Ectodermal cell (in vitro differentiated cells): ENCODE results near the gene KIFC3.

Experiments used
- H3K27ac ChIP-seq: 2 replicates; pipeline ENCODE4 v1.7.0; 2013; ENCODE audit warnings: mild to moderate bottlenecking, low read depth, low read length; ENCODE audit not compliant: insufficient read depth, poor library complexity, severe bottlenecking
- H3K27me3 ChIP-seq: 2 replicates; pipeline ENCODE4 v1.7.0; 2013; ENCODE audit warnings: mild to moderate bottlenecking, low read length; ENCODE audit not compliant: insufficient read depth, control insufficient read depth, poor library complexity, severe bottlenecking
- H3K36me3 ChIP-seq: one replicate; pipeline ENCODE4 v1.7.0; 2013; ENCODE audit warnings: low read length; ENCODE audit not compliant: control insufficient read depth, insufficient read depth
- H3K4me1 ChIP-seq: one replicate; pipeline ENCODE4 v1.7.0; 2013; ENCODE audit warnings: low read length; ENCODE audit not compliant: control insufficient read depth, insufficient read depth
- H3K4me3 ChIP-seq: 2 replicates; pipeline ENCODE4 v1.7.0; 2013; ENCODE audit warnings: low read depth, low read length, control low read depth; ENCODE audit not compliant: insufficient read depth
- H3K9me3 ChIP-seq: 2 replicates; pipeline ENCODE4 v1.7.0; 2013; ENCODE audit warnings: mild to moderate bottlenecking, low read length, moderate library complexity; ENCODE audit not compliant: control insufficient read depth
- WGBS, 2 experiments: methylation state at CpG; one replicate each; pipeline ENCODE4 v1.1.7; 2013; ENCODE audit warnings: missing lambda C conversion rate in 2 of 2; 5-methylcytosine and 5-hydroxymethylcytosine counted together

The KIFC3 gene

DNA sequence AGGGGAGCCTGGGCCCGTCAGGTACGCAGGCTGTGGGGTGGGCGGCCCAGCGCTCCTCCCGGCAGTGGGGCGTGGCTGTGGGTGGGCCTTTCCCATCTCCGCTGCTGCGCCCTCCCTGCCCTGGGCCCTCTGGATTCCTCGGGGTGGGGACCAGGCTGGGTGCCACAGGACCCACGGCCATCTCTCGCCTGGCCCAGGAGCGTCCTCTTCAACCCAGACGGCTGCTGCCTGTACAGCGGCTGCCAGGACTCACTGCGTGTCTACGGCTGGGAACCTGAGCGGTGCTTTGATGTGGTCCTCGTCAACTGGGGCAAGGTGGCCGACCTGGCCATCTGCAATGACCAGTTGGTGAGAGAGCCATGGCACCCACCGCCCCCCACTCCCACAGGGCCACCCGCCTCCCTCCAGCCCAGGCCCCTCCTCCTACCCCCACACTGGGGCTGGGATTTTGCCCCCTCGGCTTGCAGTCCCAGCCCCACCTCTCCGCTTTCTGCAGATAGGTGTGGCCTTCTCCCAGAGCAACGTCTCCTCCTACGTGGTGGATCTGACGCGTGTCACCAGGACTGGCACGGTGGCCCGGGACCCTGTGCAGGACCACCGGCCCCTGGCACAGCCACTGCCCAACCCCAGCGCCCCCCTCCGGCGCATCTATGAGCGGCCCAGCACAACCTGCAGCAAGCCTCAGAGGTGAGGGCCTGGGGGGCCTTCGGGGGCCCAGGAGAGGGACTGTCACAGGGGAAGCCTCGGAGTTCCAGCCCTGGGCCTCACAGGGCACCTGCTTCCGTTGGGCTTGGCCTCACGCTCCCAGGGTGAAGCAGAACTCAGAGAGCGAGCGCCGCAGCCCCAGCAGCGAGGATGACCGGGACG, 49.5 kb downstream of the KIFC3 start:
- no peaks in the 10 kb centered on the region for H3K36me3 ChIP-seq
- peaks cover 2% of the 10 kb centered on the region for H3K4me1 ChIP-seq
- H3K27ac ChIP-seq = no peak overlapping the region
- no peaks in the 10 kb centered on the region for H3K9me3 ChIP-seq
- no peaks in the 10 kb centered on the region for H3K27me3 ChIP-seq
- no peak overlapping the region for H3K4me3 ChIP-seq
- WGBS, 2 experiments = 91 to 92% methylated on average over 44 of the region's 44 CpGs

DNA sequence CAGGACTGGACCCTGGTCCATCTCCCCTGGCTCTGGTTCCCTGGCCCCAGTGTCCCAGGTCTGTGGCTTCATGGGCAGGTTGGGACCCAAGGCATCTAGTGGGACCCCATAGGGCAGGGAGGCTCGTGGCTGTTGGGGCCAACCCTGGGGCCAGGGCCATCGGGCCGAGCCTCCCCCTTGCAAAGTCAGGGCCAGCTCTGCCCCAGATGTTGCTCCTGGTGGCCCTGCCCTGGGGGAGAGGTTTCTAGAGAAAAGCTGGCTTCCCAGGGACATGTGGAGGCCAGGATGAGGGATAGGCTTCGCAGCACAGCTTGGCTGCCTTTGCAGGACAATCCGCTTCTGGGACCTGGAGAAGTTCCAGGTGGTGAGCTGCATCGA, 50.1 kb downstream of the KIFC3 start:
- Histone ChIP-seq H3K36me3 (no peaks in the 10 kb centered on the region), H3K4me1 (peaks cover 8% of the 10 kb centered on the region), H3K4me3 (no peak overlapping the region), H3K9me3 (no peaks in the 10 kb centered on the region), H3K27me3 (no peaks in the 10 kb centered on the region), H3K27ac (no peak overlapping the region)
- WGBS, 2 experiments = 94% methylated on average over 6 of the region's 6 CpGs

DNA sequence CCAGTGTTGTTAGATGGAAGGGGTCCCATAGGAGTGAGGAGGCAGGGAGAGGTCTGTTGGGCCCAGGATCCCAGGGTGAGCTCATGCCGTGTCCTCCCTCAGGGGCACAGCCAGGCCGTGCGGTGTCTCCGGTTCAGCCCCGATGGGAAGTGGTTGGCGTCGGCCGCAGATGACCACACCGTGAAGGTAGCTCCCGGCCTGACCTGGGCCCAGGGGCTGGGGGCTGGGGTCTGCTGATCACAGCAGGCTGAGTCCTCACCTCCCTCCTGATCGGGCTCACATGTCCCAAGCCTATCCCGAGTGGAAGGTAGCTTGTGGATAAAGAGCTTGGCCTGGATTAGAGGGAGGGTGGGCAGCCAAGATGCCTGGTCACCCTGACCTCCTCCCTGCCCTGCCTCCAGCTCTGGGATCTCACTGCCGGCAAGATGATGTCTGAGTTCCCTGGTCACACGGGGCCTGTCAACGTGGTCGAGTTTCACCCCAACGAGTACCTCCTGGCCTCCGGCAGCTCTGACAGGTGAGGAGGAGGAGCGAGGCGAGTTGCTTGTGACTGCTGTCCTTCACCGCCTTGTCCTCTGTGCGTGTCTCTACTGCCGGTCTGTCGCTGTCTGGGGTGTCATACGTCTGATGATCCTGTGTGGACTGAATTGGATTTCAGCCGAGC, 50.6 kb downstream of the KIFC3 start:
- Histone ChIP-seq H3K9me3 (no peaks in the 10 kb centered on the region), H3K4me3 (no peak overlapping the region), H3K4me1 (peaks cover 10% of the 10 kb centered on the region), H3K36me3 (no peaks in the 10 kb centered on the region), H3K27ac (no peak overlapping the region), H3K27me3 (no peaks in the 10 kb centered on the region)
- WGBS, 2 experiments = 95% methylated on average over 26 of the region's 26 CpGs

DNA sequence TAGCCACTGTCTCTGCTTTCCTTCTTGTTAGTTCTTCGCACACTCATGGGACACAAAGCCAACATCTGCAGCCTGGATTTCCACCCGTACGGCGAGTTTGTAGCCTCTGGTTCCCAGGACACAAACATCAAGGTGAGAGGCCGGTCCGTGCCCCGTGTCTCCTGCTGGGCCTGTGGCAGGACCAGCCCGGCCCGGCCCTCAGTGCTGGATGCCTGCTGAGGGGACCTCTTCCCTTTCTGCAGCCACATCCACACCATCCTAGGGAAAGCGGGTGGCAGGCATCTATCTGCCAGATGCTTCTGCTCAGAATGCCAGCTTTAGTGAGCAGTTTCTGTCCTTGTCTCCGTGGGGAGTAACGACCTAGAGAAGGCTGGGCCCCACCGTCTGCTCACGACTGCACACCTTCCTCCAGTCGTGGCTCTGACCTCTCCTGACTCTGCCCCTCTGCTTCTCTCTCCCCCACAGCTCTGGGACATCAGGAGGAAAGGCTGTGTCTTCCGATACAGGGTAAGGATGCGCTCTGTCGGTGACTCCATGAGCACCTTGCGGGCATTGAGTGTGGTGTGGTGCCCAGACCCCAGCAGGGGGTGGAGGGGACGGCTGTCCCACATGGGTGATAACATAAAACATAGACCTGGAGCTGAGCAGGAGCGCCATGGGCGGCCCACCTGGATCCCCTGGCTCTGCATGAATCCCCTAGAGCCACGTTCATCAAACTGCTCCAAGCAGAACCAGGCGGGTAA, 51.3 kb downstream of the KIFC3 start:
- Histone ChIP-seq H3K36me3 (no peaks in the 10 kb centered on the region), H3K4me1 (peaks cover 10% of the 10 kb centered on the region), H3K4me3 (no peak overlapping the region), H3K9me3 (no peaks in the 10 kb centered on the region), H3K27ac (no peak overlapping the region), H3K27me3 (no peaks in the 10 kb centered on the region)
- 91 to 93% methylated on average over 24 of the region's 24 CpGs for WGBS, 2 experiments

DNA sequence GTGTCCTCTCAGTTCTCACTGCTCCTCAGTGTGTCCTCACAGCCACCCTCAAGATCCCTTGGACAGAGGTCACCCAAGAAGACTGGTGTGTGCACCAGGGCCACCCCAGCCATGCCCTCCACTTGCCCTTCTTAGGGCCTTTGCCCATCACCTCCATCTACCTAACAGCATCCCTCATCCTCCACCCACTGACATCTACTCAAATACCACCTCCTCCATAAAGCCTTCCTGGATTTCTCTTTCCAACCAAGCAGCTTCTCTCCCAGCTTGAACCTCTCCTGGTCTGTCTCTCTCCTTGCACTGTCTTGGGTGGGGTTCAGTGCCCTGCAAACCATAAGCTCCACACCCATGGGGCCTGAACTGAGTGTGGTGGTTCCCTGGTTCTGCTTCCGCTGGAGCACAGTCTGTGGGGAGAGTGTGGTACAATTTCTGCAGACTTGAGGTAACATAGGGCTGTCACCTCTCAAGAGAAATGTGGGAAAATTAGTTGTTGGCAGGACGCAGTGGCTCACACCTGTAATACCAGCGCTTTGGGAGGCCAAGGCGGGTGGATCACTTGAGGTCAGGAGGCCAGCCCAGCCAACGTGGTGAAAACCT, 52.3 kb downstream of the KIFC3 start:
- Histone ChIP-seq H3K27me3 (no peaks in the 10 kb centered on the region), H3K9me3 (no peaks in the 10 kb centered on the region), H3K4me1 (peaks cover 10% of the 10 kb centered on the region), H3K36me3 (peaks cover under 1% of the 10 kb centered on the region), H3K4me3 (no peak overlapping the region), H3K27ac (no peak overlapping the region)
- 88 to 92% methylated on average over 5 of the region's 5 CpGs for WGBS, 2 experiments

DNA sequence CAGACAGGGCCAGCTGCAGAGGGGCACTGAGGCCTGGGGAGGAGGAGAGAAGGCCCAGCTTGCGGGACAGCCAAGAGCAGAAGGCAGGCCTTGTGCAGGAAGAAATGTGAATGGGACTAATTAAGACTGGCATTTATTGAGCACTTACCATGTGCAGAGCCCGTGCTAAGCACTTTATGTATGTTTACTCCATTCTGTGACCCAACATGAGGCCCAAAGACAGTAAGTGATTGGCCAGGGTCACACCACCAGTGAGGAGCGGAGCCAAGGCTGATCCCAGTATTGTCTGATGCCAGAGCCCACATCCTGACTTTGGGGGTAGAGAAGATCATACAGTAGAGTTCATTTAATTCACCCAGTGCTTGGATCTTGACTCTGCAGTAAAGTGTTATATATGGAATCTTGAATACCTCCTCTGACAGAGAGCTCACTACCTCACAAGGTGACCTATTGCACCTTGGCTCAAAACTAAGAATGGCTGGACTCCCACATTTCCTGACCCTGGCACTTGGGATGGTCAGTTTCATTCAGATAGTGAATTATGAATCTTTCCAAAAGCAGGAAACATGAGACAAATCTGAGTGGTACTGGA, 53.1 kb downstream of the KIFC3 start:
- H3K27ac ChIP-seq = no peak overlapping the region
- 94 to 97% methylated on average over 3 of the region's 3 CpGs for WGBS, 2 experiments
- no peaks in the 10 kb centered on the region for H3K9me3 ChIP-seq
- peaks cover 4% of the 10 kb centered on the region for H3K36me3 ChIP-seq
- H3K27me3 ChIP-seq = no peaks in the 10 kb centered on the region
- no peak overlapping the region for H3K4me3 ChIP-seq
- peaks cover 10% of the 10 kb centered on the region for H3K4me1 ChIP-seq

DNA sequence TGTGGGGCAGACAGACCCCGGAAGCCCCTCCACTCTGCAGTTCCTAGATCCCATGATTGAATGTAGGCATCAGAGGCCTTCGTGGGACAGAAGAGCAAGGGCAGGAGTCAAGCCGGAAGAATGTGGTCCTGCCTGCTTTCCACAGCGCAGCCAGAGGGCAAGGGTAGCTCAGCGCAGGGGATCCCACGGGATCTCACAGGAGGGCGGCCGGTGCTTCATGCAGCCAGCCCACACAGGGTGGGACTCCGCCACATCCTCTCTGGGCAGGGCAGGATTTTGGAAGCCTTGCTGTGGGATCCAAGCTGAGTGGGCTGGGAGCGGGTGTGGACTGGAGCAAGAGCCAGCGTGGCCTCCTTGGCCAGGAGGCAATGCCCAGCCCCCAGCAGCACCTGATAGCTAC, 53.7 kb downstream of the KIFC3 start:
- Histone ChIP-seq H3K4me1 (peaks cover 10% of the 10 kb centered on the region), H3K36me3 (peaks cover 4% of the 10 kb centered on the region), H3K27ac (no peak overlapping the region), H3K27me3 (no peaks in the 10 kb centered on the region), H3K9me3 (no peaks in the 10 kb centered on the region), H3K4me3 (no peak overlapping the region)
- WGBS, 2 experiments = 96% methylated on average over 11 of the region's 11 CpGs

DNA sequence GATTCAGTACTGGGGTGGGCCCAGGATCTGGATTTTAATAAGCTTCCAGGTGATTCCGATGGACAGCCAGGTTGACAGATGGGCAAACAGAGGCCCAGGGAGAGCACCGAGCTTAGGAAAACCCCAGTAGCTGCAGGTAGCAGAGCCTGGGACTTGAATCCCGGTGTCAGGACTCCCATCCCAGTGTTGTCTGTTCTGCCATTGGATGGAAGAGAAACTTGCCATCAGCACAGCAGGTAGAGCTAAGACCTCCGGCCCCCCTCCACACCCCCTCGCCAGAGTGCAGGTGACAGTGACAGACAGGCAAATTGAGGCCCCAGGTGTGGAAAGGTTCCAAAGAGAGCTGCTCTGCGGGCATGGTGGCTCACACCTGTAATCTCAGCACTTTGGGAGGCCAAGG, 54.3 kb downstream of the KIFC3 start:
- peaks cover 4% of the 10 kb centered on the region for H3K36me3 ChIP-seq
- H3K4me3 ChIP-seq = no peak overlapping the region
- no peaks in the 10 kb centered on the region for H3K9me3 ChIP-seq
- H3K27me3 ChIP-seq = no peaks in the 10 kb centered on the region
- H3K4me1 ChIP-seq = peaks cover 10% of the 10 kb centered on the region
- H3K27ac ChIP-seq = no peak overlapping the region
- WGBS, 2 experiments = 92 to 96% methylated on average over 6 of the region's 6 CpGs

DNA sequence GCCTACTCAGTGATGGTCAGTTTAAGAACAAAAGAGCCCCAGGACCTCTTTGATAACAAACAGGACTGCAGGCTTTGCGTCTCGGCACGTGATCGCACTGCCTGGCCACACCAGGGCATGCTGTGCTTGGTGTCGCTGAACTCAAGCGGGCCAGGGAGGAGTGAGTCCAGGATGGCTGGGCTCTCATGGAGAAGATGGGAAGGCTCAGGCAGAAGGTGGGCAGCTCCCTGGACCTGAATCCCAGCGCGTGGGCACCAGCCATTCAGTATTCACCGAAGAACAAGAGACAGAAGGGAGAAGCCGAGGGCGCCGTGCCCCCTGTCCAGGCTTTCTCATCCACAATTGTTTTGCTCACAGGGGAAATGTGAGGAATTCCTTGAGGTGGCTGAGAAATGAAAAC, 54.8 kb downstream of the KIFC3 start:
- Histone ChIP-seq H3K4me1 (peaks cover 10% of the 10 kb centered on the region), H3K9me3 (no peaks in the 10 kb centered on the region), H3K27ac (no peak overlapping the region), H3K36me3 (peaks cover 4% of the 10 kb centered on the region), H3K4me3 (no peak overlapping the region), H3K27me3 (no peaks in the 10 kb centered on the region)
- WGBS, 2 experiments = 67 to 69% methylated on average over 12 of the region's 12 CpGs
